Left cardiac atrium (tissue), 4 donors: ENCODE data around the gene MSI1. TPM values are rescaled to one million over a fixed set of nuclear protein-coding genes. Genes with fewer than 3 reads are reported as not detected.
A peak's percentile ranks its signal among the peaks of the same experiment; 100 is the strongest.

ENCODE experiments used
- ATAC-seq, 2 donors: fragments of 200-7000 bp; cut with Tn5 transposase; one replicate each; pipeline ENCODE4 v1.9.1; 2020; ENCODE audit warnings: mild to moderate bottlenecking in 2 of 2, moderate library complexity in 2 of 2
- DNase-seq: peaks from one replicate; pipeline ENCODE4 v3.0.0-alpha.2; 2020
- intact Hi-C, 2 donors: fragments of 100-400 bp; cut with DNase I; formaldehyde crosslinking; loops; one replicate each; pipeline versions ENCODE4 v1.14.1 to v1.15.1; 2022 to 2023
- total RNA-seq, 2 donors: library from RNA; stranded (reverse); fragmentation: NEBNext Ultra II Directional; extraction: Animal tissue kit (Norgen Biotek cat#: 25700); gene quantifications; one replicate each; pipeline ENCODE4 v1.2.1, GENCODE V29; 2021
- donor health status: DM: no; HTN: yes; CAD: no.
- donor health status: DM: no; HTN: yes; CAD: no; lungs with severe emphysema.
- donor health status: DM: yes; HTN: yes; CAD: no.
- donor health status: Dilated cardiomyopathy.

Gene MSI1
- total RNA-seq, 2 donors from 2014 or later, result 6.2 to 7.8 TPM

GRCh38 chr12:120381752-120382419 is 12.9 kb upstream of the MSI1 start:
- ATAC-seq (peak; percentile 83 to 96), DNase-seq (no peak)
- intact Hi-C loops, result no loop called here

DNA sequence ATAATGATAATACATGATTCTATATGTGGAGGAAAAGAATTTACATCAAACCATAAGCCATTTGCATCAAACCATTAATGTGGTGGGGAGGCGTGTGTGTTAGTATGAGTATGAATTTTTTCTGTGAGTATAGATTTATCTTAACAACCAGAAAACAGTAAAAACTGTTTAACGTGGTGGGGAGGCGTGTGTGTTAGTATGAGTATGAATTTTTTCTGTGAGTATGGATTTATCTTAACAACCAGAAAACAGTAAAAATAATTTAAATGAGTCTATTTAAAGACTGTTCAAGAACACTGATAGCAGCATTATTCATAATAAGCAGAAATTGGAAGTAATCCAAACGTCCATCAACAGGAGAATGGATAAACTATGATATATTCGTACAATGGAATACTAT is 9.1 kb upstream of the MSI1 start:
- ATAC-seq (no peak), DNase-seq (no peak)
- intact Hi-C loops, result no loop called here

DNA sequence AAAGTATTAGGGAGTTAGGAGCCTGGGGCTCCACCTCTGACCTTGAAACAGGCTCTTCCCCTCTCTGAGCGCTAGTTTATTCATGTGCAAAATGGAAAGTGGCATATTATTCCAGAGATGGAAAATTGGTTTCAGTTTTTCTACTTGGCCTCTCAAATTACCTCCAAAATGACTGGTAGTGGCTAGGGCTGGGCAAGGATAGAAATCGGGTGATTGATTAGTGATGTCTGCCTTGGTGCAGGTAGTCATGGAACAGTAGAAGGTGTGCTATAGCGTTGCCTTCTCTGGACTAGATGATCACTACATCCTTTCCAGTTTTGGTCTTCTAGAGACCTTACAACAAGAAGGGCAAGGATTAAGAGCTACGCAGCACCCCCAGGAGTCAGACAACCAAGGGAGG is 8.6 kb upstream of the MSI1 start:
- ATAC-seq (no peak), DNase-seq (no peak)
- intact Hi-C loops, result no loop called here

GRCh38 chr12:120376934-120377572 is 8.1 kb upstream of the MSI1 start:
- intact Hi-C loops, result no loop called here
- DNase-seq (no peak), ATAC-seq (no peak)

GRCh38 chr12:120376416-120376815 is 7.5 kb upstream of the MSI1 start:
- intact Hi-C loops, result no loop called here
- ATAC-seq, result no peak
- DNase-seq, result no peak

DNA sequence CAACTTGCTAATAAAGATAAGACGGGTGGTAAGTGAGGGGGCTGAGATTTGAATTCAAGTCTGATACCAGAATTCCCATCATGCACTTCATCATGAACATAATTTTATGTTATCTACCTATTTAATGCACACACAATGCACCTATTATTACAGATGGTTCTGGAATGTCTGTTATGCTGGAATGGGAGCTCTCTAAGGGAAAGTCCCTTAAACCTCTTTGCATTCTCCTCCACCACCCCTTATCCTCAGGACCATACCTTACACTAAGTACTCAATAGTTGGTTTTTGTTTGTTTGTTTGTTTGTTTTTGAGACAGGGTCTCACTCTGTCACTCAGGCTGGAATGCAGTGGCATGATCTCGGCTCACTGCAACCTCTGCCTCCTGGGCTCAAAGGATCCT is 7.0 kb upstream of the MSI1 start:
- ATAC-seq (no peak), DNase-seq (no peak)
- intact Hi-C loops, result no loop called here

DNA sequence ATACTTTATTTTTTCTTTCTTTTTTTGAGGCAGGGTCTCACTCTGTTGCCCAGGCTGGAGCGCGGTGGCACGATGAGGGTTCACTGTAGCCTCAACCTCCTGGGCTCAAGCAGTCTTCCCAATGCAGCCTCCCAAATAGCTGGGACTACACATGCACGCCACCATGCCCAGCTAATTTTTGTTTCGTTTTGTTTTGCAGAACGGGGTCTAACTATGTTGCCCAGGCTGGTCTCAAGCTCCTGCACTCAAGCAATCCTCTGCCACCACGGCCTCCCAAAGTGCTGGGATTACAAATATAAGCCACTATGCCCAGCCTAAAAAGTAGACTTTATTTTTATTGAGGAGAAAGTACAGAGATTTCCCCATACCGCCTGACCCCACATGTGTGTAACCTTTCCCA is 4.7 kb upstream of the MSI1 start:
- DNase-seq (no peak), ATAC-seq (no peak)
- intact Hi-C loops, result no loop called here

DNA sequence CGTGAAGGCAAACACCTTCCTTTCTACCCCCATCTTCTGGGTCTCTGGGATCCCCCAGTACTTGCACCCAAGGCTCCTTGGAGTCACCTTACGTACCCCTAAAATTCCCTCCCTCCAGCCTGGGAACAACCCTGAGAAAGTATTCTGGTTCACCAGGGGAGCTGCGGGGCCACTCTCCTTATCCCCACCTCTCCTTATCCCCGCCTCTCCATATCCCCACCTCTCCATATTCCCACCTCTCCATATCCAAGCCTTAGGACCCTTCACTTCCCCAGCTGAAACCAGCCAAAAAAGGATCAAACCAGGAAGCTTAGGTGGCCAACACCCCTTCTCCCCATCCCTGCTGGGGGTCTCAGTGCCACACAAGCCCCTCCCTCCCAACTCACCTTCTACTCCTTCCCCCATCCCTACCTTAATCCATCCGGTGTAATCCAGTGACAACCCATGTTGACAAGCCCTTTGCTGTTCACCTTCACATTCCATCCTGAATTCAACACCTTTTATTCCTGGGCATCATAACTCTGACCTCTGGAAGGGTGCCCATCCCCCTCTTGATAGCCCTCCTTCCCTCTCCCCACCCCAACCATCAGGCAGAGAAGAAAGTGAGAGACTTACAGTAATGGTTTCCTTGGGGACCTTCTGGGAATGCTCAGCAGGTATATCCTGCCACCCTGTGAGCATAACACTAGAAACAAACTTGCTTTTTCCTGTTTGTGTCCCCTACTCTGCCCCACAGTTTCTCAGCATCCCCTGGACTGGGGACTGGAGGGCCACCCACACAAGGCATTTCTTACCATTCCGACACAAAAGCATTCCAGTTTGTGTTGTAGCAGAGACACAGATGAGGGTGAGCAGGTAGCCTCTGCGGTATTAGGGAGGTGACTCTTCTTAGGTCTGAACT is 1.6 kb upstream of the MSI1 start:
- intact Hi-C loops, result no loop called here
- DNase-seq (no peak), ATAC-seq (no peak)

DNA sequence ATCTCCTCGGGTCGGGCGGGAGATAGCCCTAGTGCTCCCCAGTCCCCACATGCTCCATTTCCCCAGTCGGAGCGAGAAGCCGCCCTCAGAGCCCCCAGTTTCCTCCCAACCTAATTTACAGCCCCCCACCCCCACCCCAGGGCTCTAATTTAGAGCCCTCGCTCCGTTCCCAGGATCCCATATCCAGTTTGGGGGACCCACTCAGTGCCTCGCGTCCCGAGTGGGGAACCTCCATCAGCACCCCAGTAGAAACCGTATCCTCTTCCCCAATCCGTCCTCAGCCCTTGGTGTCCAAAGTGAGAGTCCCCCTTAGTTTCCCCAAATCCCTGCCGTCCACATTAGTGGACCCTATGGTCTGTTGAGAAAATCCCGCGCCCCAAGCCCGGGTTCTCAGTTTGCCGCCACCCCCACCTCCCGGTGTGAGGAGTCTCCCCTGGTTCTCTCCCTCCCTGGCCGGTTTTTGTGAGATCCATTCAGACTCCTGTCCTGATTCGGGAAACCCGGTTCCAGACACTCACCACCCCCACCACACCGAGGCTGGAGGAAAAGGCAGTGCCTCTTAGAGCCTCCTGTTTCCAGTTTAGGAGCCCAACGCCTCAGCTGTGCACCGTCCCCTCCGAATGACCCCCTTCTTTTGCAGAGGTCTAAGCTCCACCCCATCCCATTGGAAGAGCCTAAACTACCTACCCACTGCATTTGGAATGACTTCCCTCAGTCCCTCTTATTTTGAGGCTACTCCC is 809 bp upstream of the MSI1 start:
- DNase-seq (no peak), ATAC-seq (no peak)
- intact Hi-C loops, result no loop called here

DNA sequence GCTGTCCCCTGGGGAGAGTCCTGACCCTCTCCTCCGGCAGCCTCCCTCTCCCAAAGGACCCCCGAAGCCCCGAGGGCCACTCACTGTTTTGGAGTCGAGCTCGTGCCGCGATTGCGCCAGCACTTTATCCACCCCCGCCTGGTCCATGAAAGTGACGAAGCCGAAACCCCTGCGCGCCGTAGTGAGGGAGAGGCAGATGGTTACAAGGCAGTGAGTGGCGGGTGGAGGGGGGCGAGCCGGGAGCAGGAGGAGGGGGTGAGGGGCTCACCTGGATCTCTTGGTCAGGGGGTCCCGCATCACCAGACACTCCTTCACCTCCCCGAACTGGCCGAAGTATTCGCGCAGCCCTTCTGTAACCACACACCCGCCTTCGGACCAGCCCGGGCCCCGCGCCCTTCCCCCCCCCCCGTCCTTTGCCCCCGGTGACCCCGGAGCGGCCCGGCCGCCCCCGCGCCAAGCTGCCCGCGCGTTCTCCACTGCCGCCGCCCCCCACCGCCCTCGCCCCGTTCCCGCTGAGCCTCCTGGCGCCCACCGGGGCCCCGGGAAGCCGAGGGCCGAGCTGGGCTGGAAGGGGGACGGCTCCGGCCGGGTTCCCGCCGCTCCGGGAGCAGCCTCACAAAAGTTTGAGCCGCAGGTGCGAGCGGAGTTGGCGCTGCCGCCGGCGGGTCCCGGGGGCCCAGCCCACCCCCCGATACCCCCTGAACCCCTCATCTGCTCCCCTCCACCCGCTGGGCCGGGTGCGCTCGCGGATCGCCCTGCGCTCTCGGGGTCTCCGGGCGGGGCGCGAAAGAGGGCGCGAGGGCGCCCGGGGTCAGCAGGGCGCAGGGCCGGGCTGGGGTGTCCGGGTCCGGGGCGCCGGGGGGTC is 808 bp downstream of the MSI1 start:
- ATAC-seq, result peak in 1 of 2 donors; percentile 40
- intact Hi-C loops, result no loop called here
- no peak for DNase-seq

DNA sequence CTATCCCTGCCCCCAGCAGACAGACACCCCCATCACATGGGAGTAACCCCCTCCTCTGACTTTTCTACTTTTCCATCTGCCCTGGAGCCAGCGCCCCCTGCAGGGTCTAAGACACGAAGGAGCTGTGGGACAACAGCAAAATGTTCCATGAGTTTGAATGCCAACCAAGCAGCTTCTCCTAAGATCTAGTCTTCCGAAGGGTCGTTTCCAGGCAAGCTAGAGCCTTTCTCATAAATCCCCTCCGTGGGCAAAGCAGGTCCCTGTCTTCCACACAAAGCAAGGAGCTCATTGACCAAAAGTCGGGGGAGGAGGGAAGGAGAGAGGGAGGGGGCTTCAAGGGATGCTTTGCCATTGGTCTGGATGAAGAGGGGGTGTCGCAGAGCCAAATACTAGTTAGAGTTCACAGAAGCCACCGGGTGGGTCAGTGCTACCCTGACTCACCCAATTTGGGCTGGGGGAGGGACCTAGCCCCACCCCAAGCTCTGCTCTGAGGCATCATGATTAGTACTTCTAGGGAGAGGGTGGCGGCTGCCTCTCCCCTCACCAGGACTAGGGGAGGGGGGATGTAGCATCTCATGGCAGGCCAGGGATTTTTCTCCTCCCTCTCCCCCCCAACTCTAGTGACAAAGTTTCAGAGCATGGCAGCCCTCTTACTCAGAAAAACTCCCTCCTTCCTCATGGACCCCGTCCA is 1.6 kb downstream of the MSI1 start:
- intact Hi-C loops, result no loop called here
- peak in 1 of 2 donors; percentile 5 for ATAC-seq

GRCh38 chr12:120366845-120367232 is 2.1 kb downstream of the MSI1 start:
- intact Hi-C loops, result no loop called here
- no peak for DNase-seq
- ATAC-seq, result no peak

More for the DNA sequence above, 1.6 kb downstream of the MSI1 start:
- DNase-seq, result no peak

GRCh38 chr12:120366341-120366705 is 2.6 kb downstream of the MSI1 start:
- no peak for DNase-seq
- ATAC-seq, result no peak
- intact Hi-C loops, result no loop called here

- DNase-seq (no peak), ATAC-seq (no peak)
- intact Hi-C loops, result no loop called here
These were observed 3.2 kb downstream of the MSI1 start for GRCh38 chr12:120365675-120366340.

DNA sequence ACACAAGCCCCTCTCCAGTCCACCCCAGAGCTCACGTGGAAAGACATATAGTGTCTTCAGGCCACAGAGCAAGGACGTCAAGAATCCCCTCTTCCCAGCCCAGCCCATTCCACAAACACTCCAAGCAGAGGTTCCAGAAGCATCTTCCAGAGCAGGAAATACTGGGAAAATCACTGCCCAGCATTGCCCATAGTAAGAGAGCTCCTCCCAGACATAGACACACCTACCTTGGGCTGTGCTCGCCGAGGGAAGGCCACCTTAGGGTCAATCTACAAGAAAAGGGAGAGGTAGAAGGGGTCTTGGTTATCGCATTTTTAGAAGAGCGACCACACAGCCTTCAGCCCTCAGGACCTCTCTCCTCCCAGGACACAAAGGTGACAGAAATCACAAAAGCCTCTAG is 4.5 kb downstream of the MSI1 start:
- ATAC-seq, result no peak
- intact Hi-C loops, result no loop called here
- DNase-seq, result no peak

DNA sequence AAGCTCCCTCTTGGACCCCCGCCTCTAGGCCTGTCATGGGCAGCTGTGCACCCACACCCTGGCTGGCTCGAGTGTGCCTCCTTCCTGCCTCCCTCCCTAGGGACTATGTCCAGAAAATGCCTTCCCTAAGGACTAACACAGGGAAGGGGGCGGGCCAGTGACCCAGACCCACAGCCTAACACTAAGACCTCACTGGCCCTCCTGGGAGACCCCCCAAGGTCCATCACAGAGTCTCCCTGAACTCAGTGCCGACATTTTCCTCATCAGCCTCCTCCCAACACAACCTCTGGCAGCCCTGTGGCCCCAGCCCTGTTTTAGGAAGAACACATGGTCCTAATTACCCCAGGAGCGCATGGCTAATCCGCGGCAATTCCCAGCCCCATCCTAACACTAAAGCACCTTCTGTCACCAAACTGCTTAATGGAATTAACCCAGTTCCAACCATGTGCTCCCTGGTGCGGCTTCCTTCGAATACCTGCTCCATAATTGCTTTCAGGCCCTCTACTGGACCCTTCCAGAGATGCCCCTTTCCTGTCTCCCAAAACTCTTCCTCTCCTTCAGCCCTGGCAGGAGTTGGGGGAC is 5.6 kb downstream of the MSI1 start:
- intact Hi-C loops, result no loop called here
- ATAC-seq (no peak), DNase-seq (no peak)

DNA sequence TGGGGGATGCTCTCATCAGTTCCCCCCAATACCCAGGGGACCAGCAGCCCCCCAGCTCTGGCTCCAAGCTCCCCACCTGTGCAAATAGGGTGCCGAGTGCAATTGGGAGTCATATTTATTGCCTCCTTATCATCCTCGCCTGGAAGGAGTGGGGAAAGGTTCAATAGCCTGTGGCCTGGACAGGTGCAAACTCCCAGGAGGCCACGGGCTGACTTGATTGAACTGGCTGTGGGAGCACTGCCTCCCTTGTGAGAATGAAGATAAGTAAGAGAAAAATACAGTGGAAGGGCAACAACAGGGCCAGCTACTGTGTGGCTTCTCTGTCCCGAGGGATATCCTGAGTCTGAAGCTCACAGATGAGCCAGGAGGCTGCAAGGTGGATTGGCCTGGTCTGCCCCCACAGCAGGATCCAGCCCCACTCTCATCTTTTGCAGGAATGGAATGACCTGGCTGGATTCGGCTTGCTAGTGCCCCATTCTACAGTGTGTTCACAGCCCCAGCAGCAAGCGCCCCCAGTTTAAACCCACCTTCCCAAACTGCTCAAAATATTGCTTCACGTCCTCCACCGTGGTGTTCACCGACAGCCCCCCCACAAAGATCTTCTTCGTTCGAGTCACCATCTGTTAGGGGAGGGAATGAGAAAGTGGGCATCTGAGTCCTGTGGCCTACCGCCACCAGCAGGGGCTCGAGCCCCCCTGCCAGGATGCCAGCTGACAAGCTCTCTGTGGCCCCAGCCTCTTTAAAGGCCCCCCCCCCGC is 6.3 kb downstream of the MSI1 start:
- intact Hi-C loops, result no loop called here
- no peak for ATAC-seq
- DNase-seq, result no peak
